Measurements from ENCODE around the gene SLC16A7. TPM values are rescaled to one million over a fixed set of nuclear protein-coding genes. Genes with fewer than 3 reads are reported as not detected.

The SLC16A7 gene
- total RNA-seq, 3 donors from 2014 or later (not counting 1 experiment from before 2014, with no cell fraction given): 42.4 to 46.9 (median 43.2) TPM

- Mint-ChIP-seq H3K4me1 (peaks cover 4 to 5% of the 10 kb centered on the region in 2 donors), H3K36me3 (no peaks in the 10 kb centered on the region), H3K4me3 (no peak overlapping the region), H3K9me3 (no peaks in the 10 kb centered on the region), H3K27ac (no peak overlapping the region), H3K27me3 (ENCODE audit: low read depth in 2 of 2) (no peaks in the 10 kb centered on the region)
- intact Hi-C loops (cut with micrococcal nuclease): no loop called here
- Histone ChIP-seq H3K4me3 (ENCODE audit: low read length) (no peak overlapping the region), H3K4me1 (ENCODE audit: control insufficient read depth, insufficient read depth, low read length) (no peaks in the 10 kb centered on the region), H3K27me3 (ENCODE audit: control insufficient read depth, insufficient read depth, low read length) (no peaks in the 10 kb centered on the region), H3K36me3 (ENCODE audit: control insufficient read depth, insufficient read depth, low read length) (peaks cover 4% of the 10 kb centered on the region), H3K27ac (ENCODE audit: low read length) (no peak overlapping the region), H3K9me3 (ENCODE audit: control insufficient read depth, insufficient read depth, low read length) (no peaks in the 10 kb centered on the region)
- WGBS (ENCODE audit: insufficient coverage): 100% methylated on average over 1 of the region's 1 CpG
- ATAC-seq: no peak
- no peak for TF ChIP-seq CTCF (IDR thresholded peaks at IDR 0.05)
- no peak for DNase-seq
Measured at GRCh38 chr12:59700153-59700450, 104.3 kb downstream of the SLC16A7 start.

- H3K4me1 Mint-ChIP-seq: peaks cover 7 to 38% of the 10 kb centered on the region in 2 donors
- H3K4me3 Mint-ChIP-seq: no peak overlapping the region
- no peak overlapping the region for H3K4me3 ChIP-seq (ENCODE audit: low read length)
- no peaks in the 10 kb centered on the region for H3K36me3 Mint-ChIP-seq
- H3K9me3 ChIP-seq (ENCODE audit: control insufficient read depth, insufficient read depth, low read length): no peaks in the 10 kb centered on the region
- H3K4me1 ChIP-seq (ENCODE audit: control insufficient read depth, insufficient read depth, low read length): no peaks in the 10 kb centered on the region
- ATAC-seq: no peak
- no peaks in the 10 kb centered on the region for H3K9me3 Mint-ChIP-seq
- peak overlapping the region in 1 of 2 donors; percentile 55 for H3K27ac Mint-ChIP-seq
- intact Hi-C loops (cut with micrococcal nuclease): no loop called here
- TF ChIP-seq CTCF (IDR thresholded peaks at IDR 0.05): no peak
- H3K36me3 ChIP-seq (ENCODE audit: control insufficient read depth, insufficient read depth, low read length): peaks cover 8% of the 10 kb centered on the region
- no peaks in the 10 kb centered on the region for H3K27me3 ChIP-seq (ENCODE audit: control insufficient read depth, insufficient read depth, low read length)
- H3K27me3 Mint-ChIP-seq (ENCODE audit: low read depth in 2 of 2): no peaks in the 10 kb centered on the region
- DNase-seq: no peak
- no peak overlapping the region for H3K27ac ChIP-seq (ENCODE audit: low read length)
Measured at GRCh38 chr12:59708064-59708463, 112.2 kb downstream of the SLC16A7 start.

GRCh38 chr12:59708484-59708883 lies 112.7 kb downstream of the SLC16A7 start:
- Histone ChIP-seq H3K27me3 (ENCODE audit: control insufficient read depth, insufficient read depth, low read length) (no peaks in the 10 kb centered on the region), H3K4me1 (ENCODE audit: control insufficient read depth, insufficient read depth, low read length) (no peaks in the 10 kb centered on the region), H3K36me3 (ENCODE audit: control insufficient read depth, insufficient read depth, low read length) (peaks cover 8% of the 10 kb centered on the region), H3K9me3 (ENCODE audit: control insufficient read depth, insufficient read depth, low read length) (no peaks in the 10 kb centered on the region), H3K4me3 (ENCODE audit: low read length) (no peak overlapping the region), H3K27ac (ENCODE audit: low read length) (no peak overlapping the region)
- intact Hi-C loops (cut with micrococcal nuclease): no loop called here
- Mint-ChIP-seq H3K27ac (peak overlapping the region in 1 of 2 donors; percentile 55), H3K4me3 (no peak overlapping the region), H3K4me1 (peaks cover 8 to 39% of the 10 kb centered on the region in 2 donors), H3K27me3 (ENCODE audit: low read depth in 2 of 2) (no peaks in the 10 kb centered on the region), H3K9me3 (no peaks in the 10 kb centered on the region), H3K36me3 (no peaks in the 10 kb centered on the region)
- TF ChIP-seq CTCF (IDR thresholded peaks at IDR 0.05): no peak
- ATAC-seq (no peak), DNase-seq (no peak)
- WGBS (ENCODE audit: insufficient coverage): no CpG with 5 or more reads among the region's 1 CpG

- intact Hi-C loops (cut with micrococcal nuclease): no loop called here
- H3K4me1 Mint-ChIP-seq: peaks cover 15 to 54% of the 10 kb centered on the region in 2 donors
- DNase-seq: no peak
- WGBS (ENCODE audit: insufficient coverage): 92% methylated on average over 1 of the region's 1 CpG
- no peak overlapping the region for H3K4me3 Mint-ChIP-seq
- no peaks in the 10 kb centered on the region for H3K27me3 ChIP-seq (ENCODE audit: control insufficient read depth, insufficient read depth, low read length)
- H3K9me3 Mint-ChIP-seq: no peaks in the 10 kb centered on the region
- no peak for TF ChIP-seq CTCF (IDR thresholded peaks at IDR 0.05)
- peaks cover 4% of the 10 kb centered on the region for H3K36me3 ChIP-seq (ENCODE audit: control insufficient read depth, insufficient read depth, low read length)
- H3K27ac Mint-ChIP-seq: peak overlapping the region in 1 of 2 donors; percentile 12
- no peaks in the 10 kb centered on the region for H3K27me3 Mint-ChIP-seq (ENCODE audit: low read depth in 2 of 2)
- no peaks in the 10 kb centered on the region for H3K4me1 ChIP-seq (ENCODE audit: control insufficient read depth, insufficient read depth, low read length)
- no peaks in the 10 kb centered on the region for H3K36me3 Mint-ChIP-seq
- H3K4me3 ChIP-seq (ENCODE audit: low read length): no peak overlapping the region
- no peak for ATAC-seq
- H3K27ac ChIP-seq (ENCODE audit: low read length): no peak overlapping the region
- H3K9me3 ChIP-seq (ENCODE audit: control insufficient read depth, insufficient read depth, low read length): no peaks in the 10 kb centered on the region
Measured at GRCh38 chr12:59710004-59710628, 114.3 kb downstream of the SLC16A7 start.

Data from natural killer cell (primary cell).